ENCODE measurements around the gene TBC1D10B.

The TBC1D10B gene

DNA sequence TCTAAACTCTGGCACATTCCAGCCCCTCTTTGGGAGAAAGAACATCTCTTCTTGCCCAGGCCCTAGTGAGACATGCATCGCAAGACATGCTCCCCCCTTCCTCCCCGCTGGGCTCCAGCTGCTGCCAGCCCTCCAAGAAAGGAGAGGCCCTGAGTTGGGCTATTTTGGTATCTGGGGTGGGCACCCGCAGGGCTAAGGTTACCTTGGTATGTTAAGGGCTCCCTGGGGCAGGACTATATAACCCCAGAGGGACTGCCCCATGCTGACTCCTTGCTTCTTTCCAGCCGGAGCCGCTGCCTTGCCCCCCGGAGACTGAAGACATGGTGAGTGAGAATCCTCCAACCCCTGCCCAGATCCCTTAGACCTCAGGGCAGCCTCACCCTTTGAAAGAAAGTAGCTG, 4.2 kb upstream of the TBC1D10B start, which contains the start of gene MYL11:
Gene MYL11, plus strand, starts transcription at position 265 of the 400 bp plus-strand sequence. Its CDS starts 56 bp downstream, at position 321.
- no peak for DNase-seq (ENCODE audit: low spot score)

DNA sequence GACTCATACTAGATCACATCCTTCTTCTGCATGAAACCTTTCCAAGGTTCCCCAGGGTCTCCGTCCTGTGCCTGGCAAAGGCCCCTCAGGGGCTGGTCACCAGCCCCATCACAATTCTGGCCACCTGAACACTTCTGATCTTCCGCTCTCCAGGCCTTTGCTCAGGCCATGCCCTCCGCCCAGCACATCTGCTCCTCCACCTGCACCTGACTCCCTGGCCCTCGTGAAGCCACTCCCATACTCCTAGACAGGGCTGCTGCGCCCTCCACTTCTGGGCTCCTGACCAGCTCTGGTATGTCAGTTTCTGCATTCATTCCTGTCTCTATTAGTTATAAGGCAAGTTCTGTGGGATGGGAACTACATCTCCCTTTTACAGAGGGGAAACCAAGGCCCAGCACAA, 2.4 kb upstream of the TBC1D10B start:
- no peak for DNase-seq (ENCODE audit: low spot score)

GRCh38 chr16:30372038-30372712, 1.9 kb upstream of the TBC1D10B start:
- DNase-seq (ENCODE audit: low spot score) = peak; percentile 37

DNA sequence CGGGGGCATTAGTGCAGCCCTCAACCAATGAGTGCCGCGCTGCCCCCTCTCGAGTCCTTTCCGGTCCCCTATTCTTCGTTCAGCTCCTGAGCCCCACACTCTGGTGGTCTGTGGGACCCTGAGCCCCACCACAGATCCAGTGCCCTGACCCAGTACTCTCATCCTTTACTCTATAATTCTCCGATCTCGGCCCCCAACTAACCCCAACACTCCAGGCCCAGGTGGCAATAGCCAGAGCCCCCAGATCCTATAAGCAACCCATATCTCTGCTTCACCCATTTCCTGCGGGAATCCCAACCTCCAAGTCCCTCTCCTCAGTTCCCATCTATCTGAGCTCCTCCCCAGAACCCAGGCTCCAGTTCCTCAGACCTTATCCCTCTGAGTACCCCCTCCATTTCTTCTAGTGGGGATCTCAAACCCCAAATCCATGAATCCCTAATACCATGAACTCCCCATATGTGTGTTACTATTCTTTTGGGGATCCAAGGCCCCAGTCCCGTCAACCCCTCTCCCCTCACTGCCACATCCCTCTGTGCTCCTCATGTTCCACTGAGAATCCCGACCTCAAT, 1.0 kb upstream of the TBC1D10B start:
- peak; percentile 44 for DNase-seq (ENCODE audit: low spot score)

GRCh38 chr16:30369938-30370455, 297 bp downstream of the TBC1D10B start:
- DNase-seq (ENCODE audit: low spot score) = no peak

GRCh38 chr16:30369091-30369937, 980 bp downstream of the TBC1D10B start:
- DNase-seq (ENCODE audit: low spot score) = peak; percentile 75

DNA sequence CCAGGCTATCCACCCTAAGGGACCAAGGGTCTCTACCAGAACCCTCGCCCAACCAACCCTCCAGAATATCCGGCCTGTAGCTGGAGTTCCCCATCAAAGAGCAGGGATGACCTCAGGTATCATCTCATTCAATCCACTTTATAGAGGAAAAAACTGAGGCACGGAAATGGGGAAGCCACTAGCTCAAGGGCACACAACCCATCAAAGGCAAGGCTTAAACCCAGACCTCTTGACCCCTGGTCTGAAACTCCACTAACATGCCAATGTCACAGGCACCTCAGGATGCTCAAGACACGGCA, 1.6 kb downstream of the TBC1D10B start:
- DNase-seq (ENCODE audit: low spot score) = peak; percentile 40

GRCh38 chr16:30368122-30368791, 2.0 kb downstream of the TBC1D10B start:
- peak; percentile 44 for DNase-seq (ENCODE audit: low spot score)

GRCh38 chr16:30367349-30368009, 2.8 kb downstream of the TBC1D10B start:
- peak; percentile 42 for DNase-seq (ENCODE audit: low spot score)

DNA sequence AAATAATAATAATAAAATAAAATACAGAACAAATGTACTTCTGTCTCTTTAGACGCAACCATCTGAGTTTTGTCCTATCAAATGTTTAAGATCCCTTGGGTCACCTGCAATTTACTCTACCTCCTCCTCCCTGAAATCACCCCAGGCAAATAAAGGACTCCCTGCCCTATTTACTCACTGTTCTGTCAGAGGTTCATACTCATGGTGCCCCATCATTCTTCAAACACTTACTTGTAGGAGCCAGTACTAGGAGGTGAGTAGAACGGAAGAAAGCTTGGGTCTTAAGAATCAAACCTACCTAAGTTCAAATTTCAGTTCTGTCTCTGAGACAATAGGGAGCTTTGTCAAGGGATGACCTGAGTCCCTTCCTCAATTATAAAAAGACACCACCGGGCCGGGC, 3.8 kb downstream of the TBC1D10B start:
- DNase-seq (ENCODE audit: low spot score) = no peak

DNA sequence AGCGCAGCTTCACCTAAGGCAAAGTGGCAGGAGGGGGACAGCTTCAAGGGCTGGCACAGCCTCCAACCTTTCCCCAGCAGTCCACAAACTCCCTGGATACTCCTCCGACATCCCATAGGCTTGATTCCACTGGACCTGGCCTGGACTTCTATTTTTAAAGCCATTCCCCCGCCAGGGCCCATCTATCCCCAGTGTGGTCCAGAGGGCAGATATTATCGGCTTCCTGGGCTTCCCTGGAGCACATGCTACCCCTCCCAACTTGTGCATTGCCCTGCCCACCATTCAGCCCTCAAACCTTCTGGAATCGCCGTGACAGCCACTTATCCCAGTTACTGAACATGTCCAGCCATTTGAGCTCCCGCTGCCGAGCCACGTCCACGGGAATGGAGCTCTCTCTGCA, 5.1 kb downstream of the TBC1D10B start:
- DNase-seq (ENCODE audit: low spot score) = no peak

- DNase-seq (ENCODE audit: low spot score) = no peak
Measured at GRCh38 chr16:30361180-30361579, 9.1 kb downstream of the TBC1D10B start.

GRCh38 chr16:30359871-30360170, 10.5 kb downstream of the TBC1D10B start:
- no peak for DNase-seq (ENCODE audit: low spot score)

DNA sequence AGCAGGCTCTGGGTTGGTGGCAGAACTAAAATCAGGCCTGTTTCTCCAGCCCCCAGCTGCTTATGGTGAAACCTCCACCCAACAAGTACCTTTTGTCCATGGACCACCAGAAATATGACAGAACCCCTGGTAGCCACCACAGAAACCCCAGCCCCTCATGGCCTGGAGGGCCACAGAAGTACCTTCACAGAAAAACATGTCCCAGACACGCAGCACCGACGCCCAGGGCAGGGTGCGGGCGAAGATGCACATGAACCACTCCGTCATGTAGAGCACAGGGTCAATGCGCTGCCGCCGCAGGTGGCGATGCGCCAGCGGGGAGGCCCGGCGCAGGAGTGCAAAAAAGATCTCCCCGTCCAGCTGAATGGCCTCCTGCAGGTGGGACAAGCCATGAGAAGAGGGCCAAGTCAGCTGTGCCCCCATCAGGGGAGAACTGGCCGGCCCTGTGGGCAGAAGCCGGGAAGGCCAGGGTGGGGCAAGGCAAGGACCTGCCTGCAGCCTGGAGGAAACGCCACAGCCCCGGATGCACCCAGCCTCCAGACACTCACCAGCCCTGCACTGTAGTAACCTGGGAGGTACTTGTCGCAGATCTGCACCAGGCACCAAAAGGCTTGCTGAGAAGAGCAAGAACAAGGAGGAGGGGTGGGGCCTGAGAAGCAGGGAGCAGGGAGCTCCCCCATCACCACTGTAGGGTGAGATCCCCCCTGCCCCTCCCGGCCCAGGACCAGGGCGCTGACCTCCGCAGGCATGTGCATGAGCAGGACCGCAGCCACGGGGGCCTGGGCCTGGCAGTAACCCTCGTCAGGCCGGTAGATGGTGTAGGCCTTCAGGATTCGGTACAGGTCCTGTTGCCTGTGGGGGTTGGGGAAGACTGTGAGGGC, 11.1 kb downstream of the TBC1D10B start:
- DNase-seq (ENCODE audit: low spot score) = no peak

- no peak for DNase-seq (ENCODE audit: low spot score)
Measured at GRCh38 chr16:30358577-30358936, 11.7 kb downstream of the TBC1D10B start.

GRCh38 chr16:30357715-30358576, 12.3 kb downstream of the TBC1D10B start:
- no peak for DNase-seq (ENCODE audit: low spot score)

- no peak for DNase-seq (ENCODE audit: low spot score)
Measured at GRCh38 chr16:30357085-30357714, 13.1 kb downstream of the TBC1D10B start.

GRCh38 chr16:30356401-30357084, 13.8 kb downstream of the TBC1D10B start:
- DNase-seq (ENCODE audit: low spot score) = no peak

DNA sequence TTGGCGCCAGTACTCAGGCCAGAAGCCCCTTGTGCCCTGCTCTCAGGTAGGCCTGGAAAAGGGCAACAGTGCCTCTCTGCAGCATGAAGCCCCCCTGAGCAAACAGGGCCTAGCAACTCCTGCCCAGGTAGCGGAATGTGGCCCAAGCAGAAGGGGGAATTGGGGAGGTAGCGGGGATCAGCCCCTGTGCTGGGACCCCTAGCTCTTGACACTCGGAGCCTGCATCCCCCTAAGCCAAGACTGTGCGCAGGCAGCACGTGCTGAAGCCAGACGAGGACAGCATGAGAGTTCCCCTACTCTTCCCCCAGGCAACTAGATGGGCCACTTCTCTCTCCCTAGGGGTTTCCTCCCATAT, 14.4 kb downstream of the TBC1D10B start:
- DNase-seq (ENCODE audit: low spot score) = no peak
